Panc1 (cell line): ENCODE results near the gene OR5H15.

ENCODE experiments used
- CTCF ChIP-seq: fragments of 450-650 bp; IDR thresholded peaks from 2 replicates; pipeline ENCODE4 v1.5.1; 2017; ENCODE audit warnings: mild to moderate bottlenecking
- TCF7L2 ChIP-seq: IDR thresholded peaks from 2 replicates; pipeline ENCODE4 v1.6.1; 2011; ENCODE audit warnings: mild to moderate bottlenecking, low read depth, low read length, inconsistent platforms

- TF ChIP-seq CTCF (no peak), TCF7L2 (no peak)
Measured at GRCh38 chr3:98166396-98166795, at the start of gene OR5H15.
